ENCODE measurements around the gene ANP32B.

ANP32B gene

DNA sequence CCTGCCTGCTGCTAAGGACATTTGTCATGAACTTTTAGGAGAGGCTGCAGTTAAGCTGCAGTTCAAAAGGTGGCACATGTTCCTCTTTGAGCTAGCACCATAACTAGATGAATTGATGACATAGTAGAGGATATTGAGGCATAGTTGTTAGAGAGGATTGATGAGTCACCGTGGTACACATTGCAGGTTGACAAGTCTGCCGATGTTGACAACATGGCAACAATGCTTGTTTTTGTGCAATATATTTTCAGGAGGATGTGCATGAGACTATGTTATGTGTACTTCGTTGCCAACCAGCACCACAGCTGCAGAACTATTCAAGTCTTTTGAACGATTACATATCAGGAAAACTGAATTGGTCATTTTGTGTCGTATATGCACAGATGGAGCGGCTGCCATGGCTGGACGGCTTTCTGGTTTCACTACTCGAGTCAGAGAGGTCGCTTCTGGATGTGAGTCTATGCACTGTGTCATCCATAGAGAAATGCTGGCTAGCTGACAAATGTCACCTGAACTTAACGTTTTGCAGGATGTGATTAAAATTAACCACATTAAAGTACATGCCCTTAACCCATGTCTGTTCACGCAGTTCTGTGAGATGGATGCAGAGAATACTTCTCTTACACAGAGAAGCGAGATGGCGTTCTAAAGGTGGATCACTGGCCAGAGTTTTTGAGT lies 24.2 kb downstream of the ANP32B start:
- TF ChIP-seq, protein P1, sequence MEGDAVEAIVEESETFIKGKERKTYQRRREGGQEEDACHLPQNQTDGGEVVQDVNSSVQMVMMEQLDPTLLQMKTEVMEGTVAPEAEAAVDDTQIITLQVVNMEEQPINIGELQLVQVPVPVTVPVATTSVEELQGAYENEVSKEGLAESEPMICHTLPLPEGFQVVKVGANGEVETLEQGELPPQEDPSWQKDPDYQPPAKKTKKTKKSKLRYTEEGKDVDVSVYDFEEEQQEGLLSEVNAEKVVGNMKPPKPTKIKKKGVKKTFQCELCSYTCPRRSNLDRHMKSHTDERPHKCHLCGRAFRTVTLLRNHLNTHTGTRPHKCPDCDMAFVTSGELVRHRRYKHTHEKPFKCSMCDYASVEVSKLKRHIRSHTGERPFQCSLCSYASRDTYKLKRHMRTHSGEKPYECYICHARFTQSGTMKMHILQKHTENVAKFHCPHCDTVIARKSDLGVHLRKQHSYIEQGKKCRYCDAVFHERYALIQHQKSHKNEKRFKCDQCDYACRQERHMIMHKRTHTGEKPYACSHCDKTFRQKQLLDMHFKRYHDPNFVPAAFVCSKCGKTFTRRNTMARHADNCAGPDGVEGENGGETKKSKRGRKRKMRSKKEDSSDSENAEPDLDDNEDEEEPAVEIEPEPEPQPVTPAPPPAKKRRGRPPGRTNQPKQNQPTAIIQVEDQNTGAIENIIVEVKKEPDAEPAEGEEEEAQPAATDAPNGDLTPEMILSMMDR (IDR thresholded peaks at IDR 0.05; ENCODE audit: control insufficient read depth, insufficient read depth, low read depth, low read length, missing control alignments): no peak
- H3K4me3 ChIP-seq (ENCODE audit: control insufficient read depth, low read depth, low read length): no peak overlapping the region
- DNase-seq (ENCODE audit: low read depth): no peak

DNA sequence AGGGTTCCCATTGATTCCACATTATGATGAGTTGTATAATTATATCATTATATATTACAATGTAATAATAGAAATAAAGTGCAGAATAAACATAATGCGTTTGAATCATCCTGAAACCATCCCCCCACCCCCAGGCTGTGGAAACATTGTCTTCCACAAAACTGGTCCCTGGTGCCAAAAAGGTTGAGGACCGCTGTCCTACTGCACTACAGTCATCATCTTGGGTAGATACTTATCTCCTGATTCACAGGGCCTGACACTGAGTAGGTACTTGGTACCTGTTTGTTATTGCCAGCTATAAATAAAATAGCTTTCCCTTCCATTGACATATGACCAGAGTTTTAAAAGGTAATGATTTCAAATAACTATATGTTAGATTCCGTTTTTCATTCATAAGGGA lies 25.6 kb downstream of the ANP32B start:
- TF ChIP-seq, protein P1 (IDR thresholded peaks at IDR 0.05; ENCODE audit: control insufficient read depth, insufficient read depth, low read depth, low read length, missing control alignments): no peak
- no peak for DNase-seq (ENCODE audit: low read depth)
- H3K4me3 ChIP-seq (ENCODE audit: control insufficient read depth, low read depth, low read length): no peak overlapping the region

DNA sequence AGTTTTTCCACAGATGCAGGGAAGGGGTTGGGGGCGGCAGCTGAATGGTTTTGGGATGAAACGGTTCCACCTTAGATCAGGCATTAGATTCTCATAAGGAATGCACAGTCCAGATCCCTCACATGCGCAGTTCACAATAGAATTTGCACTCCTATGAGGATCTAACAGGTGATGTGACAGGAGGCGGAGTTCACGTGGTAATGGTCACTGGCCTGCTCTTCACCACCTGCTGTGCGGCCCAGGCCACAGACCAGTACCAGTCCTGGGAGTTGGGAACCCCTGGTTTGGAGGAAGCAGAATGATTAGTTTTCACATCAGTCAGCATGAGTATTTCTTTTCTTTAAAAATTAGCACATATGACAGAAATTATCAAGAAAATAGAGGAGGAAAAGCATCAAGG lies 26.3 kb downstream of the ANP32B start:
- DNase-seq (ENCODE audit: low read depth): no peak
- no peak overlapping the region for H3K4me3 ChIP-seq (ENCODE audit: control insufficient read depth, low read depth, low read length)
- TF ChIP-seq, protein P1 (IDR thresholded peaks at IDR 0.05; ENCODE audit: control insufficient read depth, insufficient read depth, low read depth, low read length, missing control alignments): no peak

DNA sequence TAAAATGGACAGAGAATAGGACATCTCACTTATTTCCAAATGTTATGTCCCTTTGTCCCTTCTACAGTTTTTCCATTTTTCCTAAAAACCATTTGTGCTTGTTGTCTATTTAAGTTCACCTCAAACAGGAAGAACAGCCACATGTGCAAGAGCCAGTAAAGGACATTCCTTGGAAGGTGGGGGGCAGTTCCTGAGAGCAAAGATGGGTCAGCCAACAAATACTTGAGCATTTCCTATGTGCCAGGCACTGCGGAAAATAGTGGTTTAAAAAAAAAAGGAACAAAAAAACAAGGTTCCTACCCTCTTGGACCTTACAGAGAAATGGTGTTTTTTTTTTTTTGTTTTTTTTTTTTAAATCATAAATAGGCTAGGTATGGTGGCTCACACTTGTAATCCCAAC lies 26.8 kb downstream of the ANP32B start:
- no peak for DNase-seq (ENCODE audit: low read depth)

DNA sequence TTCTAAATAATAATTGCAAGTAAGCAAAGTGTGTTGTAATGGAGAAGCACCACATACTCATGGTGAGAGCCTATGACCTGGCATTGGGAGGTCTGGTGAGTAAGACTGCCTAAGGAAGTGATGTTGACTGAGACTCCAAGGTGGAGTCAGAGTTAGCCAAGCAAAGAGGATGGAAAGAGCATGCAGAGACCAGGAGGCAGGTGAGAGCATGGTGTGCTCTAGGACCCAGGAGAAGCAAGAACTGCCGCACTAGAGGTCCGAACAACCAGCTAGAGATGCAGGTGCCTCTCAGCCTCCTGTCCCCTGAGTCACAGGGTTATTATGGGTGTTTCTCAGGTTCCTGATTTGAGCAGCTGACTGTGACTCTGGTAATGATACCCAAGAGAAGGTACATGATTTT lies 27.3 kb downstream of the ANP32B start:
- no peak for DNase-seq (ENCODE audit: low read depth)
- TF ChIP-seq, protein P1 (IDR thresholded peaks at IDR 0.05; ENCODE audit: control insufficient read depth, insufficient read depth, low read depth, low read length, missing control alignments): no peak
- H3K4me3 ChIP-seq (ENCODE audit: control insufficient read depth, low read depth, low read length): no peak overlapping the region

More for the DNA sequence above, 26.8 kb downstream of the ANP32B start:
- TF ChIP-seq, protein P1 (IDR thresholded peaks at IDR 0.05; ENCODE audit: control insufficient read depth, insufficient read depth, low read depth, low read length, missing control alignments): no peak
- no peak overlapping the region for H3K4me3 ChIP-seq (ENCODE audit: control insufficient read depth, low read depth, low read length)

DNA sequence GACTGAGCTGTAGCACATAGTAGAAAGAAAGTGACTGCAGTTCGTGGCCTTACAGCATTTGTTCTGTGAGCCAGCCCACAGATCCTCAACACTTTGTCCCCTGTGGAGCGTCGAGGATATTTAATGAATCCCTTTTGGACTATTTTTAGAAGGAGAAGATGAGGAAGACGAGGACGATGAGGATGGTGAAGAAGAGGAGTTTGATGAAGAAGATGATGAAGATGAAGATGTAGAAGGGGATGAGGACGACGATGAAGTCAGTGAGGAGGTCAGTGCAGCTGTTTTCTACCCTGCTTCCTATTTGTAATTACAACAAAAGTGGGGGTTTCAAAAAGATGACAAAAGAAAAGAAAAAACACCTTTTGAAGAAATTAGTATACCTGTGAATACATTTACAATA lies 28.0 kb downstream of the ANP32B start:
- DNase-seq (ENCODE audit: low read depth): no peak
- H3K4me3 ChIP-seq (ENCODE audit: control insufficient read depth, low read depth, low read length): no peak overlapping the region
- TF ChIP-seq, protein P1 (IDR thresholded peaks at IDR 0.05; ENCODE audit: control insufficient read depth, insufficient read depth, low read depth, low read length, missing control alignments): no peak

Measured in AG09309 (cell line).